Type B pancreatic cell (in vitro differentiated cells): ENCODE data around the gene CDK13. TPM values are rescaled to one million over a fixed set of nuclear protein-coding genes. Genes with fewer than 3 reads are reported as not detected.

Source experiments
- DNase-seq: peaks from one replicate; pipeline ENCODE4 v3.0.0; 2021; ENCODE audit warnings: mixed read lengths; ENCODE audit not compliant: unreplicated experiment; ENCODE audit errors: extremely low spot score
- H3K27ac Mint-ChIP-seq: 2 replicates; pipeline ENCODE4 v1.8.0; 2021; ENCODE audit warnings: mild to moderate bottlenecking, mixed read lengths
- H3K27me3 Mint-ChIP-seq: 2 replicates; pipeline ENCODE4 v1.8.0; 2021; ENCODE audit warnings: mixed read lengths
- H3K36me3 Mint-ChIP-seq: 2 replicates; pipeline ENCODE4 v1.8.0; 2021; ENCODE audit warnings: mixed read lengths
- H3K4me1 Mint-ChIP-seq: one replicate; pipeline ENCODE4 v1.8.0; 2021; ENCODE audit warnings: mixed read lengths; ENCODE audit not compliant: unreplicated experiment
- H3K4me3 Mint-ChIP-seq: 2 replicates; pipeline ENCODE4 v1.8.0; 2021; ENCODE audit warnings: mild to moderate bottlenecking, mixed read lengths
- H3K9me3 Mint-ChIP-seq: 2 replicates; pipeline ENCODE4 v1.8.0; 2021; ENCODE audit warnings: mixed read lengths
- total RNA-seq: library from RNA; stranded (reverse); gene quantifications from 2 replicates; pipeline ENCODE4 v1.2.1, GENCODE V29; 2021; ENCODE audit warnings: low replicate concordance
- TF ChIP-seq, protein P1 (sequence below): fragments of 200-600 bp; sonication (generic); conservative IDR thresholded peaks from 2 replicates; pipeline ENCODE4 v1.5.0; 2021; ENCODE audit warnings: antibody characterized with exemption, mild to moderate bottlenecking

Gene CDK13
- total RNA-seq, 1 donor from 2014 or later = 57.6 TPM

GRCh38 chr7:39937366-39938153, 12.5 kb upstream of the CDK13 start:
- no peaks in the 10 kb centered on the region for H3K4me1 Mint-ChIP-seq
- H3K27me3 Mint-ChIP-seq = no peaks in the 10 kb centered on the region
- TF ChIP-seq, protein P1, sequence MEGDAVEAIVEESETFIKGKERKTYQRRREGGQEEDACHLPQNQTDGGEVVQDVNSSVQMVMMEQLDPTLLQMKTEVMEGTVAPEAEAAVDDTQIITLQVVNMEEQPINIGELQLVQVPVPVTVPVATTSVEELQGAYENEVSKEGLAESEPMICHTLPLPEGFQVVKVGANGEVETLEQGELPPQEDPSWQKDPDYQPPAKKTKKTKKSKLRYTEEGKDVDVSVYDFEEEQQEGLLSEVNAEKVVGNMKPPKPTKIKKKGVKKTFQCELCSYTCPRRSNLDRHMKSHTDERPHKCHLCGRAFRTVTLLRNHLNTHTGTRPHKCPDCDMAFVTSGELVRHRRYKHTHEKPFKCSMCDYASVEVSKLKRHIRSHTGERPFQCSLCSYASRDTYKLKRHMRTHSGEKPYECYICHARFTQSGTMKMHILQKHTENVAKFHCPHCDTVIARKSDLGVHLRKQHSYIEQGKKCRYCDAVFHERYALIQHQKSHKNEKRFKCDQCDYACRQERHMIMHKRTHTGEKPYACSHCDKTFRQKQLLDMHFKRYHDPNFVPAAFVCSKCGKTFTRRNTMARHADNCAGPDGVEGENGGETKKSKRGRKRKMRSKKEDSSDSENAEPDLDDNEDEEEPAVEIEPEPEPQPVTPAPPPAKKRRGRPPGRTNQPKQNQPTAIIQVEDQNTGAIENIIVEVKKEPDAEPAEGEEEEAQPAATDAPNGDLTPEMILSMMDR = no peak
- no peaks in the 10 kb centered on the region for H3K9me3 Mint-ChIP-seq
- H3K36me3 Mint-ChIP-seq = no peaks in the 10 kb centered on the region
- no peak for DNase-seq
- no peak overlapping the region for H3K4me3 Mint-ChIP-seq
- no peak overlapping the region for H3K27ac Mint-ChIP-seq

- Mint-ChIP-seq H3K4me1 (no peaks in the 10 kb centered on the region), H3K36me3 (no peaks in the 10 kb centered on the region), H3K27ac (no peak overlapping the region), H3K4me3 (no peak overlapping the region), H3K27me3 (no peaks in the 10 kb centered on the region), H3K9me3 (no peaks in the 10 kb centered on the region)
- DNase-seq = no peak
- TF ChIP-seq, protein P1 = no peak
Measured at GRCh38 chr7:39942883-39943282, 7.2 kb upstream of the CDK13 start.

- Mint-ChIP-seq H3K9me3 (no peaks in the 10 kb centered on the region), H3K4me1 (peaks cover 13% of the 10 kb centered on the region), H3K27me3 (no peaks in the 10 kb centered on the region), H3K4me3 (peak overlapping the region; percentile 51), H3K36me3 (peaks cover under 1% of the 10 kb centered on the region), H3K27ac (no peak overlapping the region)
- TF ChIP-seq, protein P1 = no peak
- no peak for DNase-seq
Measured at GRCh38 chr7:39946693-39947092, 3.4 kb upstream of the CDK13 start.

DNA sequence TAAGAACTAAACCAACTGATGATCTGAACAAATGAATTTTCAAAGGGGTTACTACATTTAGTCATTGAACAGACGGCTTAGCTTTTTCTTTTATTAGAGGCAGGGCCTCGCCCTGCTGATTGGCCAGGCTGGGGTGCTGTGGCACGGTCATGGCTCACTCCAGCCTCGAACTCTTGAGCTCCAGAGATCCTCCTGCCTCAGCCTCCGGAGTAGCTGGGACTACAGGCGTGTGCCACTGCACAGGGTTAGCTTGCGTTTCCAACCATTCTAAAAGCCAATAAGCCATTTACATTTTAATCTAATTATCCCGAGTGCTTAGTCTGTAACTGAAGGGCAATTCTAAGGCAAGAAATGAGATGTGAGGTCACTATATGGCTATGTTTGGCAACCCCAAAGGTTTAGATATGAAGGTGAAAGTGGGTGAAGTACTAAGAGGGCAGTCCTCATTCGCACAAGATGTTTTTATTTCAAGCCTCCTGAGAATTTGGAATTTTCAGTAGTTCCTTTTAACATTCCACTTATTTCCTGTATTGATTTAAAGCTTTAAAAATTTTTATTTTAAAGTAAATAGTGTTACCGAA, 1.6 kb upstream of the CDK13 start:
- peaks cover 11% of the 10 kb centered on the region for H3K36me3 Mint-ChIP-seq
- H3K4me1 Mint-ChIP-seq = peaks cover 17% of the 10 kb centered on the region
- DNase-seq = no peak
- TF ChIP-seq, protein P1 = no peak
- no peaks in the 10 kb centered on the region for H3K27me3 Mint-ChIP-seq
- H3K4me3 Mint-ChIP-seq = peak overlapping the region; percentile 98
- H3K27ac Mint-ChIP-seq = peak overlapping the region; percentile 99
- H3K9me3 Mint-ChIP-seq = no peaks in the 10 kb centered on the region

- H3K4me1 Mint-ChIP-seq = peaks cover 18% of the 10 kb centered on the region
- peak; percentile 98 for DNase-seq
- H3K27me3 Mint-ChIP-seq = no peaks in the 10 kb centered on the region
- peak overlapping the region; percentile 99 for H3K27ac Mint-ChIP-seq
- TF ChIP-seq, protein P1 = no peak
- peaks cover 11% of the 10 kb centered on the region for H3K36me3 Mint-ChIP-seq
- peak overlapping the region; percentile 98 for H3K4me3 Mint-ChIP-seq
- H3K9me3 Mint-ChIP-seq = no peaks in the 10 kb centered on the region
Measured at GRCh38 chr7:39948956-39949928, 814 bp upstream of the CDK13 start.
